AG09319 (cell line): ENCODE results near the gene TMEM132E.

Experiments used
- DNase-seq: peaks from one replicate; pipeline ENCODE4 v3.0.0-alpha.2; 2010; ENCODE audit warnings: low read depth; ENCODE audit errors: extremely low read depth
- TF ChIP-seq, protein P1 (sequence below): IDR thresholded peaks from 2 replicates; pipeline ENCODE4 v1.5.1; 2011; ENCODE audit warnings: low read depth, mild to moderate bottlenecking, inconsistent platforms, low read length, moderate library complexity

Gene TMEM132E

DNA sequence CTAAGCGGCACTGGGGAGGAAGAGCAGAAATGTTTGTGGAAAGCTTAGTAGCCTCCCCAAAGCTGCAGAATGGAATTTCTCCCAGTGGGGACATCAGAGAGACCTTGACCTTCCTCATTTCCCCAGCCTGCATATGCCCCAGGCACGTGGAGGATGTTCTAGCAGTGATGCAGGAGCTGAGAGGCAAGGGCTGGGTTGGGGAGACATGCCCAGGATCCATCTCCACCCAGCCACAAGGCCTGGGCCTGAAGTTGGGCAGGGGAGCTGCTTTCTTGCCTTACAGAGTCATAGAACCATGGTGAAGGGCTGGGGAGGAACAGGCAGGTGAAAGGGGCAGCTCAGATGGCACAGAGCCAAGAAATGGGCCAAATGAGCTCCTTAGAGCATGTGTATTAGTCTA lies 104.0 kb downstream of the TMEM132E start:
- TF ChIP-seq, protein P1, sequence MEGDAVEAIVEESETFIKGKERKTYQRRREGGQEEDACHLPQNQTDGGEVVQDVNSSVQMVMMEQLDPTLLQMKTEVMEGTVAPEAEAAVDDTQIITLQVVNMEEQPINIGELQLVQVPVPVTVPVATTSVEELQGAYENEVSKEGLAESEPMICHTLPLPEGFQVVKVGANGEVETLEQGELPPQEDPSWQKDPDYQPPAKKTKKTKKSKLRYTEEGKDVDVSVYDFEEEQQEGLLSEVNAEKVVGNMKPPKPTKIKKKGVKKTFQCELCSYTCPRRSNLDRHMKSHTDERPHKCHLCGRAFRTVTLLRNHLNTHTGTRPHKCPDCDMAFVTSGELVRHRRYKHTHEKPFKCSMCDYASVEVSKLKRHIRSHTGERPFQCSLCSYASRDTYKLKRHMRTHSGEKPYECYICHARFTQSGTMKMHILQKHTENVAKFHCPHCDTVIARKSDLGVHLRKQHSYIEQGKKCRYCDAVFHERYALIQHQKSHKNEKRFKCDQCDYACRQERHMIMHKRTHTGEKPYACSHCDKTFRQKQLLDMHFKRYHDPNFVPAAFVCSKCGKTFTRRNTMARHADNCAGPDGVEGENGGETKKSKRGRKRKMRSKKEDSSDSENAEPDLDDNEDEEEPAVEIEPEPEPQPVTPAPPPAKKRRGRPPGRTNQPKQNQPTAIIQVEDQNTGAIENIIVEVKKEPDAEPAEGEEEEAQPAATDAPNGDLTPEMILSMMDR = no peak
- DNase-seq = no peak
